Mesenteric fat pad (tissue), 1 donor: ENCODE measurements around the gene ARHGEF7. TPM values are rescaled to one million over a fixed set of nuclear protein-coding genes. Genes with fewer than 3 reads are reported as not detected.
A peak's percentile ranks its signal among the peaks of the same experiment; 100 is the strongest.

Experiments used
- DNase-seq: peaks from one replicate; pipeline ENCODE4 v3.0.0-alpha.2; 2020; ENCODE audit warnings: low spot score
- total RNA-seq: library from RNA; stranded (reverse); fragmentation: NEBNext Ultra II Directional; extraction: Animal tissue kit (Norgen Biotek cat#: 25700); gene quantifications from one replicate; pipeline ENCODE4 v1.2.1, GENCODE V29; 2021
- donor health status: DM: yes; HTN: yes; CAD: no.

Gene ARHGEF7
- total RNA-seq, 1 donor from 2014 or later: 95.6 TPM

DNA sequence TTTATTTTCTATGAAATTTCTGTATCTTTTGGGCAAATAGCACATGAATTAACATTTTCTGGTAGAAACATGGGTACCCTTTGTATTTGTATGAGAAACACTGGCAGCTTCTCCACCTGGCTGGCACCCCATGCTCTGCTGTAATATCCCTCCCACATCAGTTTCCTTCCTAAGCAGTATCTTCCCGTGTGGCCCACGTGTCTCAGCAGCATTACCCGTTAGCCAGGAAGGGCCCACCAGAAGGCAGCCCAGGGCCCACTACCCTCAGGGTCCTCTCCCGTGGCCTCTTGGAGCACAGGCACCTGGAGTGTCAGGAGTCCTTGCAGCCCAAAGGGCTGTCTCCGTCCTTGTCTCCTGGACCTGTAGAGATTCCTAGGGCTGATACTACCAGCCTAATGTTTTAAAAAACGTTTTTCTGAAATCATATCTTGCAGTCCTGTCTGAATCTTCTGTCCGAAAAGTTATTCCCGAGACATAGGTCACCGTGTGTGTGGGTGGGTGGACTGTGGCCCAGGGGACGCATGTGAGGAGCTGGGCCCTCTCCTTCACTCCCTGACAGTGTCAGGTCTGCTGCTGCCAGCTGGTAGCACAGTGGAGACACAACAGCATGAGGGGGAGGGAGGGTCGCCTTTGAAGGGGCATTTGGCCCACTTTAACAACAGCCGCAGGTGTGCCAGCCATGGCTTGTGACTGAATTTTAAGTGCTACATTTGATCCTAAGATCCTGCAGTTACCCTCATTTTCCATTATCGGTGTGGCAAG lies 183.3 kb downstream of the ARHGEF7 start:
- no peak for DNase-seq

DNA sequence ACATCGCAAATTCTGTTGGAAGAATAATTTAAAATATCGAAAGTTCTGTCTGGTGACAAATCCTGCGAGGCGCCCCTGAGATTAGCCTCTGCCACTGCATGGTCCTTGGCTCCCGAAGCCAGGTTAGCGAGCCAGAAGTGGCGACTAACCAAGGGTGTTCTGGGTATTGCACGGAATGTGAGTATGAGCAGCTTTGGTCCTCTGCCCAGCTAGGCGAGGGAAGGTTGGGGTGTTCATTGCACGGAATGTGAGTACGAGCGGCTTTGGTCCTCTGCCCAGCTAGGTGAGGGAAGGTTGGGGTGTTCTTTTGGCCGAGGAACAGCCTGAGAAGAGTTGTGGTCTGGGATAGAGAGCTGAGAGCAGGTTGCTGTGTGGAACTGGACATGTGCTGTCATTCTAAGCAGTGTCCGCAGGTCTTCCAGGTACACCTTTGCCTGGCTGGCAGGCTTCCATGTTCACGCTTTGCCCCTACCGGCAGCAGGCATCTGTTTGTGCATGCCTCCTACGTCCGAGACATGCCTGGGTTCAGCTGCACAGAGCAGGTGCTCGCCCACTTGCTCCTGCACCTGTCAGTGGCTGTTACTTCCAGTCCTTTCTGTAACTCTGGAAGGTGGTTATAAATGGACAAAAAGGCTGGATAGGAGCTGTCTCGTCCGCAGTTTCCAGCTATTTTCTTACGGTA lies 187.1 kb downstream of the ARHGEF7 start:
- DNase-seq: no peak

GRCh38 chr13:111303559-111303958 lies 188.4 kb downstream of the ARHGEF7 start:
- peak; percentile 68 for DNase-seq

- no peak for DNase-seq
These were observed 189.0 kb downstream of the ARHGEF7 start for GRCh38 chr13:111304041-111304544.

DNA sequence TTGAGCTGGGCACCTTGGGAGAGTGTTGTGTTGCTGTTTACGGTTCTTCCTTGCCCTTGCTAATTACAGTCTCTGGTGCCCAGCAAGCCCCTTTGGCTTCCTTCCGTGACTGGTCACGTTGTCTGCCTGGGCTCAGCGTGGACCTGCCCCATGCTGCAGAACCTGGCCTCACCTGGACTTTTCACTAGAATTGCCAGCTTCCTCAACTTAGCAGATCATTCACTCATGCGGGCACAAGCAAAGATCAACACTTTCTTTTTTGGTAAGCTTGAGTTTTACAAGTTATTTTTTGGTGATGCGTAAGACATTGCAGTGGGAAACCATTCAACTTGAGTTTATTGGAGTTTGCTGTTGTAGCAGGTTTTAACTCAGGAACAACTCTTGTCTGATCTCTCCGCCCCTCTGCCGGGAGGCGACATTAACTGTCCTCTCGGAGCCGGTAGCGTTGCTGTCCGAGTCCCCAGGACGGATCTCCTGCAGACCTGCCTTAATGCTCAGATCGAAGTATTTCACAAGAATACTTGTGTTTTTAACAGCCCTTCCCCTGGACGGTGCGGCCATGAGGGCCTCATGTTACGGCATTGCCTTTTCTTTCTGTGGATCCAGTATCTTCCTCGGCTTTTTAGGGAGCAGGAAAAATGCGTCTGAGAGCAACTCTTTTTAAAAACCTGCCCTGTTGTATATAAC lies 189.6 kb downstream of the ARHGEF7 start:
- peak; percentile 81 for DNase-seq

- DNase-seq: no peak
These were observed 198.0 kb downstream of the ARHGEF7 start for GRCh38 chr13:111312944-111313590.

DNA sequence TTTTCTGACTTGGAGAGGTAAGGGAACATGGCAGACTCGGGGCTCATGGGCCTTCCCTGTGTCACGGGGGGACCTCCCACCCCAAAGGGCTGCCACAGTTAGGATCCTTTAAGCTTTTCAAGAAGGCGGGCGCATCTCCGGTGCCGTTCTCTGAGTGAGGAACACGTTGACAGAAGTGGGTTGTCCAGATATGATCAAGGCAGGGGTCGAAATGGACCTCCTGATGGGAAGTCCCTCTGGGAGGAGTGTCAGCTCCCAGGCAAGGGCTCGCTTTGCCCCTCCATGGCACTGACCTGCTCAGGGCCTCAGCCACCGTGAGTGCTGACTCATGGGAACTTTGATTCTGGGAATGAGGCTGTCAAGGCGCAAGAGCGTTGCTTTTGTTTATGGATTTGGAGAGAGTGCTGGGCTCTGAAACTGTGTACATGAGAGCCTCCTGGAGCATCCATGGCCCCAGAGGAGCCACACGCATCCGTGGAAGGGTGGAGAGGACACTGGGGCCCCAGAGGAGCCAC lies 198.9 kb downstream of the ARHGEF7 start:
- DNase-seq: no peak

DNA sequence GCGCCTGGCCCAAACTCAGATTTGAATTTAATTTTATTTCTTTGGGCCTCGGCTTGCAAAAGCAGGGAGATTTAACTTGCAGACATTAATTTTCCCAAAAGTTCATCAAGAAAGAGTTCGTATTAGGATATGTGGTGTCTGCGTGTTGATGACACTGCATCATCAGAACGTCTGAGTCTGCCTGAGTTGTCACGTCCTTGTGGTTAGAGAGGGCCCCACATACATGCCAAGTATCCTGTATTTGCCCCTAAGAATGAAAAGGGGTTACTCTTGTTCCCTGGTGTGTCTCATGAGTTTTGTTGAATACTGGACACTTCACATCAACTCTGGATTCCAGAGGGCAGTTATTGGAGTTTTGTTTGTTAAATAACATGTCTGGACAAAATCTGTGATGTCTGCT lies 199.7 kb downstream of the ARHGEF7 start:
- no peak for DNase-seq

GRCh38 chr13:111315347-111315995 lies 200.4 kb downstream of the ARHGEF7 start:
- no peak for DNase-seq

DNA sequence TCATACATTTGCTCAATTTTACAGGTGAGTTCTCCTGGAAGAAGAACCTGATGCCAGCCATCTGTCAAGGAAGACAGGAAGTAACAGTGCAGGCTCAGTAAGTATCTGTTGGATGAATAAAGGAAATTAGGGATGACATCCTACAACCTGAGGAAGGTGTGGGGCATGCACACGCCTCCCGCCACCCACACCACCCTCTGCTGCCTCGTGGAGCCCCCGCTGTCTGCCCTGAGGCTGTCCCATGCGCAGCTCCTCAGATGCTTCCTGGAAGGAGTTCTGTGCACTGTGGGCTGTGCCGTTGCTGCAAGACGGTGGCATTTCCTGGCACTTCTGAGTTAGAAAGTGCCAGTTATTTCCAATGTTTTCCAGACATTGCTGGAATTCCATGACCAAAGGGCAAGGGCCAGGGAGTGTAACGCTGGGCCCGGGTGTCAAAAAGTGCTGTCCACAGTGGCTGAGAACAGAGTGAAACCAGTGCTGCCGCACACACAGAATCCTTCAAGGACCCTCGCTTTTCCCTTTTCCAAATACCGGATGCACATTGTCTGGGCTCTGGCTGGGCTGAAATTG lies 201.1 kb downstream of the ARHGEF7 start:
- DNase-seq: no peak

GRCh38 chr13:111317042-111317550 lies 202.0 kb downstream of the ARHGEF7 start:
- DNase-seq: no peak

DNA sequence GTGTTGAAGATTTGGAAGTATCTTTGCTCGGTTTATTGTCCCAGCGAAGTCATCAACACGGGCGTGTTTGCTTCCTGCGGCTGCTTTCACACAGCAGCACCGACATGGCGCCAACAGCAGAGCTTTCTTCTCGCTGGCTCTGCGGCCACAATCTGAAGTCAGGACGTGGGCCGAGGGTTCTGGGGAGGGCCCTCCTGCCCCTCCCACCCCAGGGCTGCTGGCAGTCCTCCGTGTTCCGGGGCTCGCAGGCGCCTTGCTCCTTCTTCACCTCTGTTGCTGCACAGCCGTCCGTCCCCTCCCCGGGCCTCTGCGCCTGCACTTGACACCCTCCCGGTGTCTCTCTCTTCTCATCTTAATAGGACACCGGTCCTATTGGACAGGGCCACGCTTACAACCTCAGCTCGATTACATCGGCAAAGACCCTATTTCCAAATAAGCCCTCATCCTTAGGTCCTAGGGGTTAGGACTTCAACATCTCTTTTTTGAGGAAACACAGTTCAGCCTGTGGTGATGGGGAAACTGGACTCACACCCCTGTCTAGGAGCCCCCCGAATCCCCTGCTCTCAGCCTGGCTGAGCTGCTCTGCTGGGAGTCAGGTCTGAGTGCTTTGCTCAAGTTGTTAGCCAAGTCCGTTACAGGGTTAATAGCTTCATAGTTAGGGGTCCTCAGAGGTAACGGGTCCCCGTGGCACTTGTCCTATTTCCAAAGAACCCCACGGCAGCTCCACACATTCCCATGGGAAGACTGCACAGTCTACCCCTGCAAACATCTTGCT lies 202.6 kb downstream of the ARHGEF7 start:
- DNase-seq: no peak

DNA sequence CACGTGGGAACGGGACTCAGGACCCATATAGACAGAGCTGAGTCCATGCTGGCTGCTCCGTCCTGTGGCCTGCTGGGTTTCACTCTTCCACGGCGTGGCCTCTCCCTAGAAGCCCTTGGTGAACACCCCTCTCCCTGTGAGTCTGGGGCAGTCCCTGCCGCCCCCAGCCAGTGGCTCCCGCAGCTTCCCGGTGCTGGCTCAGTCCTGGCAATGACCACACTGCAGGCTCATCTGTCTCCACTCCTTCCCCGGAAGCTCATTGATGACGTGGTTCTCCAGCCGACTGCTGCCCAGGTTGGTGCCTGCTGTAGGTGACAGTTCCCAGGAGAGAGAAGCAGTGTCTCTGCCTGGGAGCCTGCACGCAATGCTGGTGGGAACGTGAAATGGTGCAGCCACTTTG lies 203.3 kb downstream of the ARHGEF7 start:
- DNase-seq: no peak

- no peak for DNase-seq
These were observed 204.4 kb downstream of the ARHGEF7 start for GRCh38 chr13:111319521-111319920.

- DNase-seq: no peak
These were observed 205.1 kb downstream of the ARHGEF7 start, which contains the start of gene TEX29 for GRCh38 chr13:111319998-111320911. TEX29 (plus strand) TSS chr13:111320642; CDS start chr13:111320891, 249 bp downstream.

DNA sequence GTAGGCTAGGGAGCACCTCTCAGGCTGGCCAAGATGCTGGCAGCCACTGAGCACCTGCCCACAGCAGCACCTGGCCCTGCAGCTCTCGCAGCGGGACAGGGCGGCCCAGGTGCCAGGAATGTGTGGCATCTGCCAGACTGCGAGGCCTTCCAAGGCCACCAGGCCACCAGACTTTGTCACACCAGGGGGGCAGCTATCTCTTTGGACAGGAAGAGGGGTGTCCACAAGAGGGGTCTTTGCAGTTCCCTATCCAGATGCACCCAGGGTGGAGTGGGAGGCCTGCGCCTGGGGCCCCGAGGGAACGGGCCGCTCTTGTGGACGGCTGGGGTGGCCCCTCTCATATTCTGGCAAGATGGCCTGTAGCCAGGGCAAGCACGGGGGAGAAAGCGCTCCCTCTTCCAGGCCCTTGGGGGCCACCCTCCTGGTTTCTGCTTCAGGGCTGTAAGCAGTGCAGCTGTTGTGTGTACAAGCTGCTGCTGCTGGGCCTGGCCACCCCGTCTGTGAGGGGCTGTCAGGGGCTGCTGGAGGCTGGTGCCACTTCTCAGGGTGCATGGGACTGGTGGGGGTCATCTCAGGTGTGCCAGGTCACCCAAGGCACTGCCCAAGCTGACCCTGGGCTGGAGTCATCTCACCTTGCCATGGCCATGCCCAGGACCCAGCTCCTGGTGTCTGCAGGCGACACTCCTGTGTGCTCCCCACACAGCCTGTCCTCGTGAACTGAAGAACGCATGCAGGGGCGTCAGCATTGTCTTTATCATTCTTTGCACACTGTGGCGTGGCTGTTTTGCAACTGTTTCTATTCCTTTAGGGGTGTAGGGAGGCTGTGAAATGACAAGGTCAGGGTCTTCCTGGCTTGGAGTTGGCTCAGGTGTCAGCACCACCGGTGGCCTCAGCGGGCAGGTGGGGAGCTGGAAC lies 207.1 kb downstream of the ARHGEF7 start:
- peak; percentile 77 for DNase-seq

DNA sequence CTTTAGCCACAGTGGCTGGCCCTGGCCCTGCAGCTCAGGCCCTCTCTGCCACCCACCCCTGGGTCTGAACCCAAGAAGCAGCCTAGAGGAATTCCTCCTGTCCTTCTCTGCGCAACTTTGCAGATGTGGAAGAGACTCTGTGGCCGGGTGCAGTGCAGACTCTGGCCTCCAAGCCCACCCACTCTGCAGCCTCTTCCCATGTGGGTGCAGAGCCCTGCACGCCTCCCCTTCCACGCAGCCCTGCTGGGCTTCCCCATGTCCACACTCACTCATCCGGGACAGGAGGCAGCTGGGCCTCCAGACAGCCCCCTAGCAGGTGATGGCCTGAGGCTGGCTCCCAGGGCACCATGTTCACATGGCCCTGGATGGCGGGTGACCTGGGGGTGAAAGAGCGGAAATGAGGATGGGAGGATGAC lies 207.8 kb downstream of the ARHGEF7 start:
- peak; percentile 88 for DNase-seq
